GM12878 (cell line): ENCODE results near the gene HPS5. TPM values are rescaled to one million over a fixed set of nuclear protein-coding genes. Genes with fewer than 3 reads are reported as not detected.

Source experiments
- ATAC-seq: fragments of 200-7000 bp; cut with Tn5 transposase; 3 replicates; pipeline ENCODE4 v1.9.1; 2020; ENCODE audit warnings: mild to moderate bottlenecking, moderate library complexity
- BruUV-seq: library from RNA; stranded (reverse); fragments of 400-500 nt; replicated peaks from 2 replicates; lab custom pipeline; 2021; lab: Mats Ljungman, UMichigan
- CTCF ChIA-PET: fragments of 300-600 bp; sonication (Branson Sonifier 250); formaldehyde crosslinking; extraction: SDS; loops from one replicate; lab custom pipeline; 2021; ENCODE audit warnings: inconsistent platforms; lab: Yijun Ruan, JAX
- POLR2A ChIA-PET: fragments of 350-600 bp; formaldehyde crosslinking; extraction: SDS; loops from one replicate; lab custom pipeline; 2021; ENCODE audit warnings: inconsistent platforms; lab: Charles Lee
- RAD21 ChIA-PET: fragments of 300-600 bp; sonication (Branson Sonifier 250); formaldehyde crosslinking; loops from one replicate; lab custom pipeline; 2023; ENCODE audit warnings: antibody characterized with exemption; ENCODE audit not compliant: unreplicated experiment; lab: Charles Lee
- SMC1A ChIA-PET: fragments of 300-600 bp; sonication (Branson Sonifier 250); formaldehyde crosslinking; loops from one replicate; lab custom pipeline; 2023; ENCODE audit not compliant: unreplicated experiment, uncharacterized antibody; lab: Charles Lee
- DNase-seq: peaks from one replicate; pipeline ENCODE4 v3.0.0-alpha.2; 2011; ENCODE audit warnings: low read depth, low spot score
- FAIRE-seq: peaks from 3 replicates; lab custom pipeline; 2011; peaks lifted over from hg19 to GRCh38; lab: Jason Lieb, UNC
- H2AFZ ChIP-seq: 2 replicates; pipeline ENCODE4 v1.6.0; 2011; ENCODE audit warnings: low read depth, low read length, control low read depth; ENCODE audit not compliant: control insufficient read depth
- H3K27ac ChIP-seq: 2 replicates; pipeline ENCODE4 v1.5.1; 2011; ENCODE audit warnings: control low read depth; ENCODE audit not compliant: control insufficient read depth, insufficient read depth
- H3K27me3 ChIP-seq, 2 experiments: replicated peaks in 1 of 2; 2 replicates each; pipeline versions ENCODE4 v1.6.0 to v1.6.1; 2011; ENCODE audit warnings: low read length in 1 of 2; ENCODE audit not compliant: control insufficient read depth in 2 of 2, insufficient read depth in 2 of 2
- H3K36me3 ChIP-seq, 2 experiments: 2 replicates each; pipeline ENCODE4 v1.5.1; 2011; ENCODE audit warnings: low read length in 1 of 2; ENCODE audit not compliant: control insufficient read depth in 2 of 2, insufficient read depth in 2 of 2
- H3K4me1 ChIP-seq: 2 replicates; pipeline ENCODE4 v1.6.1; 2011; ENCODE audit warnings: mild to moderate bottlenecking, low read length, moderate library complexity, mixed read lengths; ENCODE audit not compliant: control insufficient read depth, insufficient read depth
- H3K4me2 ChIP-seq: 2 replicates; pipeline ENCODE4 v1.6.0; 2011; ENCODE audit warnings: control low read depth; ENCODE audit not compliant: control insufficient read depth, insufficient read depth
- H3K4me3 ChIP-seq: fragments of 200-600 bp; sonication (generic); 2 replicates; pipeline ENCODE4 v1.5.1; 2016
- H3K79me2 ChIP-seq: 2 replicates; pipeline ENCODE4 v1.6.0; 2011; ENCODE audit warnings: low read length; ENCODE audit not compliant: control insufficient read depth, insufficient read depth
- H3K9ac ChIP-seq: 2 replicates; pipeline ENCODE4 v1.8.0; 2011; ENCODE audit warnings: low read length, control low read depth, mixed read lengths; ENCODE audit not compliant: control insufficient read depth, insufficient read depth
- H3K9me3 ChIP-seq: replicated peaks from 3 replicates; pipeline ENCODE4 v1.5.1; 2011; ENCODE audit warnings: mild to moderate bottlenecking, low read length; ENCODE audit not compliant: control insufficient read depth, insufficient read depth
- H4K20me1 ChIP-seq: 2 replicates; pipeline ENCODE4 v1.6.0; 2011; ENCODE audit not compliant: control insufficient read depth, insufficient read depth
- ATF7 ChIP-seq: fragments of 450-650 bp; IDR thresholded peaks from 2 replicates; pipeline ENCODE4 v1.6.1; 2016; ENCODE audit warnings: low read depth, mild to moderate bottlenecking
- BCLAF1 ChIP-seq: fragments of 450-650 bp; IDR thresholded peaks from 2 replicates; pipeline ENCODE4 v1.6.1; 2017; ENCODE audit warnings: antibody characterized with exemption, mild to moderate bottlenecking, moderate library complexity
- CEBPB ChIP-seq, 2 experiments: fragments of 150-350 bp in 1 of 2; IDR thresholded peaks; 2 replicates each; pipeline ENCODE4 v1.6.1; 2012 to 2014; ENCODE audit warnings: low read depth in 2 of 2, low read length in 2 of 2, borderline replicate concordance in 1 of 2, inconsistent platforms in 1 of 2
- E4F1 ChIP-seq: fragments of 450-650 bp; IDR thresholded peaks from 2 replicates; pipeline ENCODE4 v1.6.1; 2018; ENCODE audit warnings: borderline replicate concordance, mild to moderate bottlenecking; ENCODE audit not compliant: partially characterized antibody
- GABPA ChIP-seq: IDR thresholded peaks from 2 replicates; pipeline ENCODE4 v1.6.1; 2014; ENCODE audit warnings: antibody characterized with exemption, low read depth, mild to moderate bottlenecking, inconsistent platforms
- MTA2 ChIP-seq: fragments of 450-650 bp; IDR thresholded peaks from 2 replicates; pipeline ENCODE4 v1.6.1; 2016; ENCODE audit warnings: low read depth, mild to moderate bottlenecking, moderate library complexity
- NFIC ChIP-seq: IDR thresholded peaks from 2 replicates; pipeline ENCODE4 v1.6.1; 2012; ENCODE audit warnings: low read depth, mild to moderate bottlenecking, inconsistent platforms, low read length, moderate library complexity
- SPI1 ChIP-seq: IDR thresholded peaks from 2 replicates; pipeline ENCODE4 v1.6.1; 2011; ENCODE audit warnings: low read depth, mild to moderate bottlenecking, low read length, moderate library complexity, borderline replicate concordance; ENCODE audit not compliant: insufficient read depth
- in situ Hi-C: fragments of 300-500 bp; cut with MboI; formaldehyde crosslinking; loops from 9 replicates; pipeline ENCODE4 v1.14.3; 2018; ENCODE audit warnings: mixed read lengths
- intact Hi-C: fragments of 100-400 bp; cut with micrococcal nuclease; formaldehyde crosslinking; loops from one replicate; pipeline ENCODE4 v1.14.2; 2022; ENCODE audit not compliant: unreplicated experiment
- polyA plus RNA-seq, 11 experiments: library from polyadenylated mRNA; depleted of rRNA in 4 of 11; unstranded in 6 of 11; stranded (reverse) in 5 of 11; fragments of >200 nt; fragmentation: Nextera tagmentation in 4 of 11; fragmentation: Illumina TruSeq in 1 of 11; extraction: Ambion mirVana in 4 of 11; extraction: Trizol in 1 of 11; gene quantifications; 1 replicate in 1 of 11; 2 replicates in 10 of 11; pipeline versions ENCODE4 v1.2.1 to v1.2.3, GENCODE V29; 2011 to 2016; ENCODE audit warnings: inconsistent platforms in 2 of 11, missing spikeins in 2 of 11, low read depth in 1 of 11
- total RNA-seq, 4 experiments: library from RNA; depleted of rRNA in 3 of 4; stranded (reverse); fragments of >200 nt in 3 of 4; fragmentation: Illumina TruSeq in 1 of 4; extraction: Trizol in 1 of 4; gene quantifications; 2 replicates each; pipeline versions ENCODE4 v1.2.1 to v1.2.3, GENCODE V29; 2013 to 2021

The HPS5 gene
- total and polyA plus RNA-seq, 10 of the 15 experiments (the other 5 are each of a cell fraction or from before 2014, with no cell fraction given), result 11.9 to 32.6 (median 23.5) TPM

GRCh38 chr11:18299721-18300120 is 22.2 kb downstream of the HPS5 start:
- CTCF ChIA-PET, result interaction anchor here (0.7 to 2.2 kb wide), 3 partner anchors 21 to 227 kb away, joined by 3 to 11 read pairs (median 3); no protein-coding TSS in a partner anchor
- Histone ChIP-seq H3K4me3 (no peak overlapping the region), H2AFZ (no peak overlapping the region), H3K4me1 (peaks cover 5% of the 10 kb centered on the region), H3K27ac (no peak overlapping the region), H3K27me3 (no peaks in the 10 kb centered on the region), H3K4me2 (no peak overlapping the region), H3K9me3 (no peaks in the 10 kb centered on the region), H3K9ac (no peak overlapping the region), H4K20me1 (no peaks in the 10 kb centered on the region), H3K79me2 (no peaks in the 10 kb centered on the region), H3K36me3 (peaks cover 3 to 35% of the 10 kb centered on the region in 2 experiments)
- POLR2A ChIA-PET, result interaction anchor here (0.5 kb wide), 1 partner anchor 1398 kb away, joined by 3 read pairs; no protein-coding TSS in a partner anchor
- BruUV-seq, result no TSS peak
- SMC1A ChIA-PET, result interaction anchor here (0.7 to 2.3 kb wide), 6 partner anchors 10 to 95 kb away, joined by 3 to 9 read pairs (median 3); no protein-coding TSS in a partner anchor
- ATAC-seq (no peak), FAIRE-seq (no peak), DNase-seq (no peak)
- intact Hi-C loops, result no loop called here
- in situ Hi-C loops, result no loop called here
- TF ChIP-seq SPI1 (no peak), NFIC (no peak), GABPA (no peak), CEBPB (IDR thresholded peaks at IDR 0.05; ENCODE audit: borderline replicate concordance in 1 of 2, low read depth in 2 of 2, low read length in 2 of 2) (no peak), MTA2 (no peak), E4F1 (no peak), ATF7 (no peak), BCLAF1 (no peak)
- RAD21 ChIA-PET, result interaction anchor here (1.0 to 1.2 kb wide), 3 partner anchors 16 to 56 kb away, joined by 3 to 5 read pairs (median 4); partner anchors contain the start of gene HPS5
